Smooth muscle cell (in vitro differentiated cells): Measurements from ENCODE around the gene TFAP2E. TPM values are rescaled to one million over a fixed set of nuclear protein-coding genes. Genes with fewer than 3 reads are reported as not detected.
"Not testable (repeated sequence)": the region's sequence is repeated elsewhere in the genome, so short reads cannot be mapped to it uniquely, and the experiment has no call there.

Experiments used
- DNase-seq: peaks from one replicate; lab custom pipeline; 2025; ENCODE audit not compliant: unreplicated experiment; lab: John Stamatoyannopoulos, UW
- H2AFZ ChIP-seq: fragments of 200-600 bp; sonication (generic); 2 replicates; pipeline ENCODE4 v1.6.0; 2016; ENCODE audit warnings: antibody characterized with exemption, low read depth, mild to moderate bottlenecking
- H3F3A ChIP-seq: fragments of 200-600 bp; sonication (generic); 2 replicates; pipeline ENCODE4 v1.6.0; 2017; ENCODE audit warnings: antibody characterized with exemption, low read depth
- H3K27ac ChIP-seq: fragments of 200-600 bp; sonication (generic); 2 replicates; pipeline ENCODE4 v1.5.1; 2016; ENCODE audit warnings: low read depth, mild to moderate bottlenecking
- H3K27me3 ChIP-seq: fragments of 200-600 bp; sonication (generic); 2 replicates; pipeline ENCODE4 v1.6.1; 2016; ENCODE audit warnings: low read depth, mild to moderate bottlenecking
- H3K36me3 ChIP-seq: fragments of 200-600 bp; sonication (generic); 2 replicates; pipeline ENCODE4 v1.5.1; 2016; ENCODE audit warnings: low read depth
- H3K4me1 ChIP-seq: fragments of 200-600 bp; sonication (generic); 2 replicates; pipeline ENCODE4 v1.5.1; 2016; ENCODE audit warnings: low read depth
- H3K4me2 ChIP-seq: fragments of 200-600 bp; sonication (generic); 2 replicates; pipeline ENCODE4 v1.6.0; 2016; ENCODE audit warnings: mild to moderate bottlenecking
- H3K4me3 ChIP-seq: fragments of 200-600 bp; sonication (generic); 2 replicates; pipeline ENCODE4 v1.5.1; 2016; ENCODE audit warnings: mild to moderate bottlenecking
- H3K79me2 ChIP-seq: fragments of 200-600 bp; sonication (generic); 2 replicates; pipeline ENCODE4 v1.6.0; 2016; ENCODE audit warnings: low read depth, mild to moderate bottlenecking
- H3K9ac ChIP-seq: fragments of 200-600 bp; sonication (generic); 2 replicates; pipeline ENCODE4 v1.6.0; 2016; ENCODE audit warnings: low read depth
- H3K9me3 ChIP-seq: fragments of 200-600 bp; sonication (generic); replicated peaks from 2 replicates; pipeline ENCODE4 v1.5.1; 2016; ENCODE audit warnings: low read depth
- H4K20me1 ChIP-seq: fragments of 200-600 bp; sonication (generic); 2 replicates; pipeline ENCODE4 v1.6.0; 2016; ENCODE audit warnings: low read depth
- WGBS: methylation state at CpG from one replicate; pipeline ENCODE4 v1.1.7; 2016; ENCODE audit warnings: low lambda C conversion rate; 5-methylcytosine and 5-hydroxymethylcytosine counted together
- polyA plus RNA-seq: library from polyadenylated mRNA; unstranded; fragments of >200 nt; fragmentation: Nextera tagmentation; extraction: Ambion mirVana; gene quantifications from 2 replicates; pipeline ENCODE4 v1.2.1, GENCODE V29; 2016
- total RNA-seq: library from RNA; depleted of rRNA; stranded (reverse); fragments of >200 nt; gene quantifications from 2 replicates; pipeline ENCODE4 v1.2.3, GENCODE V29; 2014
- TF ChIP-seq, protein P1 (sequence below): fragments of 200-600 bp; sonication (generic); IDR thresholded peaks from 2 replicates; pipeline ENCODE4 v1.5.1; 2017; ENCODE audit warnings: borderline replicate concordance, mild to moderate bottlenecking, antibody characterized with exemption; ENCODE audit not compliant: insufficient read depth, poor library complexity, severe bottlenecking

The TFAP2E gene
- total and polyA plus RNA-seq, 2 experiments from 2014 or later = 0.30 to 0.36 TPM

DNA sequence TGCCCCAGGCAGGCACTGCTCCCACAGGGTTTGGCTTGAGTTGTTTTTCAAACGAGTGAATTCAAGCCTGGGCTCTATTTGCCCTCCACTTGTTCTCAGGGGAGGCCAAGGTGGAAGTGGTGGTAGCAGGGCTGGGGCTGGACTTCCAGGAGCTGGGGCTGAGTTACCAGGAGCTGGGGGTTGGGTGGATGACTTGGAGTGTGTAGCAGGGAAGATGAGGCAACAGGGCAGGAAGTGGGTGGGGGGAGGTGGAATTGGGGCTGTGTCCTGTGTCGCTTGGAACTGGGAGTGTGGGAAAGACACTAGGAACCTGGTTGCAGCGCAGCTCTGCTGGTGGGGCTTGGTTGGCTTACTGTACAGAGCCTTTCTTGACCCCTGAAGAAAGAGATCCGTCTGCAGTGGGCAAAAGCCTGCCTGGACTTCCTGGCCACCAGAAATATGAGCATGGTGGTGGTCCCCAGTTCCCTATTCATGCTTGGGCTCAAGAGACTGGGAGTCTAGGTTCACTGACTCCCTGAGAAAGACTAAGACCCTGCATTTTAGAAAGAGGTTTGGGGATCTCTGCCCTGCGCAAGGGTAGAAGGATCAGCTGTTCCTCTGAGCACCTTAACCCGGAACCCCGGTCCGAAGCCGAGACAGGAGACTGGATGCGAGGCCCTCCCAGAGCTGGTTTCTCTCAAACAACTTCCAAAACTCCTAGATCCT lies 3.1 kb downstream of the TFAP2E start:
- H3K9me3 ChIP-seq = no peaks in the 10 kb centered on the region
- TF ChIP-seq, protein P1, sequence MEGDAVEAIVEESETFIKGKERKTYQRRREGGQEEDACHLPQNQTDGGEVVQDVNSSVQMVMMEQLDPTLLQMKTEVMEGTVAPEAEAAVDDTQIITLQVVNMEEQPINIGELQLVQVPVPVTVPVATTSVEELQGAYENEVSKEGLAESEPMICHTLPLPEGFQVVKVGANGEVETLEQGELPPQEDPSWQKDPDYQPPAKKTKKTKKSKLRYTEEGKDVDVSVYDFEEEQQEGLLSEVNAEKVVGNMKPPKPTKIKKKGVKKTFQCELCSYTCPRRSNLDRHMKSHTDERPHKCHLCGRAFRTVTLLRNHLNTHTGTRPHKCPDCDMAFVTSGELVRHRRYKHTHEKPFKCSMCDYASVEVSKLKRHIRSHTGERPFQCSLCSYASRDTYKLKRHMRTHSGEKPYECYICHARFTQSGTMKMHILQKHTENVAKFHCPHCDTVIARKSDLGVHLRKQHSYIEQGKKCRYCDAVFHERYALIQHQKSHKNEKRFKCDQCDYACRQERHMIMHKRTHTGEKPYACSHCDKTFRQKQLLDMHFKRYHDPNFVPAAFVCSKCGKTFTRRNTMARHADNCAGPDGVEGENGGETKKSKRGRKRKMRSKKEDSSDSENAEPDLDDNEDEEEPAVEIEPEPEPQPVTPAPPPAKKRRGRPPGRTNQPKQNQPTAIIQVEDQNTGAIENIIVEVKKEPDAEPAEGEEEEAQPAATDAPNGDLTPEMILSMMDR = no peak
- no peak overlapping the region for H2AFZ ChIP-seq
- no peak for DNase-seq
- no peaks in the 10 kb centered on the region for H3K36me3 ChIP-seq
- peaks cover 73% of the 10 kb centered on the region for H3K27me3 ChIP-seq
- H3F3A ChIP-seq = peaks cover 3% of the 10 kb centered on the region
- no peaks in the 10 kb centered on the region for H3K79me2 ChIP-seq
- H4K20me1 ChIP-seq = no peaks in the 10 kb centered on the region
- peak overlapping the region; percentile 85 for H3K4me2 ChIP-seq
- no peak overlapping the region for H3K27ac ChIP-seq
- H3K4me1 ChIP-seq = peaks cover 12% of the 10 kb centered on the region
- no peak overlapping the region for H3K4me3 ChIP-seq
- H3K9ac ChIP-seq = no peak overlapping the region
- 48% methylated on average over 10 of the region's 10 CpGs for WGBS

DNA sequence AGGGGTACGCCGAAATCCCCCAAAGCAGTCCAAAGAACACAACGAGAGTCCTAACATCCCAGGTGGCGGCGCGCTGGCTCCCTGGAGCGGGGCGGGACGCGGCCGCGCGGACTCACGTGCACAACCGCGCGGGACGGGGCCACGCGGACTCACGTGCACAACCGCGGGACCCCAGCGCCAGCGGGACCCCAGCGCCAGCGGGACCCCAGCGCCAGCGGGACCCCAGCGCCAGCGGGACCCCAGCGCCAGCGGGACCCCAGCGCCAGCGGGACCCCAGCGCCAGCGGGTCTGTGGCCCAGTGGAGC lies 3.6 kb downstream of the TFAP2E start:
- H3F3A ChIP-seq, H3K4me3 ChIP-seq, H3K36me3 ChIP-seq, H3K27ac ChIP-seq, H4K20me1 ChIP-seq, H3K9me3 ChIP-seq, H3K9ac ChIP-seq, DNase-seq, H3K79me2 ChIP-seq, H2AFZ ChIP-seq: not testable (repeated sequence)
- peaks cover 12% of the 10 kb centered on the region for H3K4me1 ChIP-seq
- H3K4me2 ChIP-seq = peak overlapping the region; percentile 85
- WGBS = 27% methylated on average over 37 of the region's 37 CpGs
- H3K27me3 ChIP-seq = peaks cover 68% of the 10 kb centered on the region

DNA sequence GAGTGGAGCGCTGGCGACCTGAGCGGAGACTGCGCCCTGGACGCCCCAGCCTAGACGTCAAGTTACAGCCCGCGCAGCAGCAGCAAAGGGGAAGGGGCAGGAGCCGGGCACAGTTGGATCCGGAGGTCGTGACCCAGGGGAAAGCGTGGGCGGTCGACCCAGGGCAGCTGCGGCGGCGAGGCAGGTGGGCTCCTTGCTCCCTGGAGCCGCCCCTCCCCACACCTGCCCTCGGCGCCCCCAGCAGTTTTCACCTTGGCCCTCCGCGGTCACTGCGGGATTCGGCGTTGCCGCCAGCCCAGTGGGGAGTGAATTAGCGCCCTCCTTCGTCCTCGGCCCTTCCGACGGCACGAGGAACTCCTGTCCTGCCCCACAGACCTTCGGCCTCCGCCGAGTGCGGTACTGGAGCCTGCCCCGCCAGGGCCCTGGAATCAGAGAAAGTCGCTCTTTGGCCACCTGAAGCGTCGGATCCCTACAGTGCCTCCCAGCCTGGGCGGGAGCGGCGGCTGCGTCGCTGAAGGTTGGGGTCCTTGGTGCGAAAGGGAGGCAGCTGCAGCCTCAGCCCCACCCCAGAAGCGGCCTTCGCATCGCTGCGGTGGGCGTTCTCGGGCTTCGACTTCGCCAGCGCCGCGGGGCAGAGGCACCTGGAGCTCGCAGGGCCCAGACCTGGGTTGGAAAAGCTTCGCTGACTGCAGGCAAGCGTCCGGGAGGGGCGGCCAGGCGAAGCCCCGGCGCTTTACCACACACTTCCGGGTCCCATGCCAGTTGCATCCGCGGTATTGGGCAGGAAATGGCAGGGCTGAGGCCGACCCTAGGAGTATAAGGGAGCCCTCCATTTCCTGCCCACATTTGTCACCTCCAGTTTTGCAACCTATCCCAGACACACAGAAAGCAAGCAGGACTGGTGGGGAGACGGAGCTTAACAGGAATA lies 4.2 kb downstream of the TFAP2E start:
- 21% methylated on average over 70 of the region's 70 CpGs for WGBS
- Histone ChIP-seq H3K4me3 (peak overlapping the region; percentile 44), H3K9me3 (no peaks in the 10 kb centered on the region)

DNA sequence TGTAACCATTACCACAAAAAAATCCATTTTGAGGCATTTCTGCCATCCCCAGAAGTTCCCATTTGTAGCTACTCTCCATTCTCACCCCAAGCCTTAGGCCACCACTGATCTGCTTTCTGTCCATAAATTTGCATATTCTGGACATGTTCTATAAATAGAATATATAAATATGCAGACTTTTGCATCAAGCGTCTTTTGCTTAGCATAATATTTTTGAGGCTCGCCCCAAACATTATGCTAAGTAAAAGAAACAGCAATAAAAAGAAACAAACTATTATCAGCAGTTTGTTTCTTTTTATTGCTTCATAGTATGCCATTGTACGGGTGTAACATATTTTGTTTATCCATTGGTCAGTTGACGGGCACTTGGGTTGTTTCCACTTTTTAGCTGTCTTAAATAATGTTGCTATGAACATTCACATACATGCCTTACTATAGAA lies 7.9 kb downstream of the TFAP2E start:
- TF ChIP-seq, protein P1 = no peak
- no peaks in the 10 kb centered on the region for H3K9me3 ChIP-seq
- H2AFZ ChIP-seq = no peak overlapping the region
- H3K4me1 ChIP-seq = no peaks in the 10 kb centered on the region
- no peak for DNase-seq
- H3F3A ChIP-seq = no peaks in the 10 kb centered on the region
- WGBS = 91% methylated on average over 4 of the region's 4 CpGs
- no peaks in the 10 kb centered on the region for H3K79me2 ChIP-seq
- no peaks in the 10 kb centered on the region for H4K20me1 ChIP-seq
- H3K27ac ChIP-seq = no peak overlapping the region
- no peaks in the 10 kb centered on the region for H3K36me3 ChIP-seq
- no peak overlapping the region for H3K4me3 ChIP-seq
- peaks cover 26% of the 10 kb centered on the region for H3K27me3 ChIP-seq
- H3K9ac ChIP-seq = no peak overlapping the region
- H3K4me2 ChIP-seq = no peak overlapping the region

More for the DNA sequence above, 4.2 kb downstream of the TFAP2E start:
- peaks cover 3% of the 10 kb centered on the region for H3F3A ChIP-seq
- DNase-seq = no peak
- no peaks in the 10 kb centered on the region for H3K79me2 ChIP-seq
- H3K27ac ChIP-seq = no peak overlapping the region
- no peak overlapping the region for H3K9ac ChIP-seq
- peaks cover 62% of the 10 kb centered on the region for H3K27me3 ChIP-seq
- H3K4me2 ChIP-seq = peak overlapping the region; percentile 85
- no peaks in the 10 kb centered on the region for H4K20me1 ChIP-seq
- TF ChIP-seq, protein P1 = no peak
- H3K36me3 ChIP-seq = no peaks in the 10 kb centered on the region
- peaks cover 10% of the 10 kb centered on the region for H3K4me1 ChIP-seq
- H2AFZ ChIP-seq = no peak overlapping the region

DNA sequence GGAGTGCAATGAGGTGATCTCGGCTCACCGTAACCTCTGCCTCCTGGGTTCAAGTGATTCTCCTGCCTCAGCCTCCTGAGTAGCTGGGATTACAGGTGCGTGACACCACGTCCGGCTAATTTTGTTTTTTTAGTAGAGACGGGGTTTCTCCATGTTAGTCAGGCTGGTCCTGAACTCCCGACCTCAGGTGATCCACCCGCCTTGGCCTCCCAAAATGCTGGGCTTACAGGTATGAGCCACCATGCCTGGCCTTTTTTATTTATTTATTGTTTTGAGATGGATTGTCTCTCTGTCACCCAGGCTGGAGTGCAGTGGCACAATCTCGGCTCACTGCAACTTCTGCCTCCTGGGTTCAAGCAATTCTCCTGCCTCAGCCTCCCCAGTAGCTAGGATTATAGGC lies 8.5 kb downstream of the TFAP2E start:
- not testable (repeated sequence) for H3F3A ChIP-seq, H3K4me1 ChIP-seq, H3K9me3 ChIP-seq, H3K27ac ChIP-seq, H3K4me3 ChIP-seq, H3K36me3 ChIP-seq, H3K79me2 ChIP-seq, H4K20me1 ChIP-seq, H2AFZ ChIP-seq, H3K4me2 ChIP-seq, H3K9ac ChIP-seq, DNase-seq
- 98% methylated on average over 9 of the region's 9 CpGs for WGBS
- H3K27me3 ChIP-seq = peaks cover 19% of the 10 kb centered on the region
